ENCODE measurements around the gene GMFB. TPM values are rescaled to one million over a fixed set of nuclear protein-coding genes. Genes with fewer than 3 reads are reported as not detected.

The GMFB gene
- total and polyA plus RNA-seq, 9 of the 15 experiments (the other 6 are each of a cell fraction or from before 2014, with no cell fraction given) = 14.0 to 31.7 (median 20.5) TPM

DNA sequence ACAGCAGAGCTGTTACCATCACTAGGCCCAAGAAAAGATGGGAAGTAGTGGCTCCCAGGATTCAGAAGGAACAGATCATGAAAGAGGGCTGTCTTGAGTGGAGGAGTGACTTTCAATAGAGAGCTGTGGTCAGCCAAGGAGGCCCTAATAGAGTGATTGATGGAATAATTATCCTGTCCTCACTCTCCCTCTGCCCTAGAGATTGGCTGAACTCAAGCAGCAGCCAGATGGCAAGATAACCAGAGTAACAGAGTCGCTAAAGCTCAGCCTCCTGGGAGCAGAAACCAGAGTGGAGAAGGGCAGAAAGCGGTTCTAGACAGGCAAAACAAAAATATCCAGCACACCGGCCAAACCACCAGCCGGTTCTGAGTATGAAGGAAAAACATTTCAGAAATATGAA is 23.1 kb downstream of the GMFB start:
- H3K79me2 ChIP-seq (ENCODE audit: control insufficient read depth, insufficient read depth, low read length) = no peaks in the 10 kb centered on the region
- H3K4me2 ChIP-seq (ENCODE audit: insufficient read depth, low read length) = no peak overlapping the region
- BruUV-seq (replicated peaks) = no TSS peak
- H3K9ac ChIP-seq (ENCODE audit: insufficient read depth in 1 of 2, low read depth in 2 of 2, low read length in 2 of 2) = no peak overlapping the region
- no peaks in the 10 kb centered on the region for H3K9me3 ChIP-seq (replicated peaks; ENCODE audit: control insufficient read depth, insufficient read depth, low read depth, low read length)
- no peak overlapping the region for H2AFZ ChIP-seq (ENCODE audit: low read depth, low read length)
- intact Hi-C loops (cut with micrococcal nuclease) (no loop called here), in situ Hi-C loops (cut with MboI) (no loop called here)
- no peaks in the 10 kb centered on the region for H3K36me3 ChIP-seq (ENCODE audit: control insufficient read depth, insufficient read depth, low read length)
- WGBS (ENCODE audit: insufficient coverage, low coverage, missing lambda C conversion rate) = 6% methylated on average over 4 of the region's 4 CpGs
- H3K4me1 ChIP-seq (replicated peaks in 1 of 2; ENCODE audit: control insufficient read depth in 2 of 2, insufficient read depth in 2 of 2, low read length in 2 of 2) = no peaks in the 10 kb centered on the region
- no peaks in the 10 kb centered on the region for H3K9me1 ChIP-seq (ENCODE audit: control insufficient read depth, insufficient read depth, low read length)
- no peak for FAIRE-seq
- ChIA-PET POLR2A (interaction anchor here (0.6 to 1.6 kb wide), 3 partner anchors 9 to 22 kb away, joined by 3 to 5 read pairs (median 3); no protein-coding TSS in a partner anchor), CTCF (ENCODE audit: low intra/inter-chr PET ratio) (no interaction called here)
- DNase-seq (ENCODE audit: extremely low read depth in 1 of 4, low spot score in 3 of 4) = peak in 1 of 4 experiments; percentile 4
- no peaks in the 10 kb centered on the region for H3K27me3 ChIP-seq (ENCODE audit: control insufficient read depth in 2 of 2, insufficient read depth in 2 of 2, low read length in 2 of 2)
- no peak for ATAC-seq
- no peaks in the 10 kb centered on the region for H4K20me1 ChIP-seq (replicated peaks; ENCODE audit: control insufficient read depth, insufficient read depth, low read length)
- no peak overlapping the region for H3K4me3 ChIP-seq
- H3K27ac ChIP-seq (ENCODE audit: extremely low read depth, low read depth, low read length) = no peak overlapping the region
- TF ChIP-seq, protein P1, sequence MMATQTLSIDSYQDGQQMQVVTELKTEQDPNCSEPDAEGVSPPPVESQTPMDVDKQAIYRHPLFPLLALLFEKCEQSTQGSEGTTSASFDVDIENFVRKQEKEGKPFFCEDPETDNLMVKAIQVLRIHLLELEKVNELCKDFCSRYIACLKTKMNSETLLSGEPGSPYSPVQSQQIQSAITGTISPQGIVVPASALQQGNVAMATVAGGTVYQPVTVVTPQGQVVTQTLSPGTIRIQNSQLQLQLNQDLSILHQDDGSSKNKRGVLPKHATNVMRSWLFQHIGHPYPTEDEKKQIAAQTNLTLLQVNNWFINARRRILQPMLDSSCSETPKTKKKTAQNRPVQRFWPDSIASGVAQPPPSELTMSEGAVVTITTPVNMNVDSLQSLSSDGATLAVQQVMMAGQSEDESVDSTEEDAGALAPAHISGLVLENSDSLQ (IDR thresholded peaks at IDR 0.05) = peak; percentile 76
- TF ChIP-seq MEIS2 (IDR thresholded peaks at IDR 0.05; ENCODE audit: partially characterized antibody) (peak; percentile 83), PRPF4 (IDR thresholded peaks at IDR 0.05; ENCODE audit: insufficient read depth, low read depth, low read length, poor library complexity, severe bottlenecking) (no peak), RBM14 (IDR thresholded peaks at IDR 0.05; ENCODE audit: borderline replicate concordance, insufficient read depth, low read depth, low read length) (no peak), CAMTA2 (CRISPR knock-in tag; conservative IDR thresholded peaks at IDR 0.05) (no peak), ESRRA (IDR thresholded peaks at IDR 0.05; ENCODE audit: borderline replicate concordance, low read depth) (no peak), DDX20 (tag; IDR thresholded peaks at IDR 0.05; ENCODE audit: low read depth) (no peak)
- TF ChIP-seq, protein P2, sequence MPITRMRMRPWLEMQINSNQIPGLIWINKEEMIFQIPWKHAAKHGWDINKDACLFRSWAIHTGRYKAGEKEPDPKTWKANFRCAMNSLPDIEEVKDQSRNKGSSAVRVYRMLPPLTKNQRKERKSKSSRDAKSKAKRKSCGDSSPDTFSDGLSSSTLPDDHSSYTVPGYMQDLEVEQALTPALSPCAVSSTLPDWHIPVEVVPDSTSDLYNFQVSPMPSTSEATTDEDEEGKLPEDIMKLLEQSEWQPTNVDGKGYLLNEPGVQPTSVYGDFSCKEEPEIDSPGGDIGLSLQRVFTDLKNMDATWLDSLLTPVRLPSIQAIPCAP (CRISPR knock-in tag; IDR thresholded peaks at IDR 0.05; ENCODE audit: borderline replicate concordance) = no peak
- TF ChIP-seq, protein P3, sequence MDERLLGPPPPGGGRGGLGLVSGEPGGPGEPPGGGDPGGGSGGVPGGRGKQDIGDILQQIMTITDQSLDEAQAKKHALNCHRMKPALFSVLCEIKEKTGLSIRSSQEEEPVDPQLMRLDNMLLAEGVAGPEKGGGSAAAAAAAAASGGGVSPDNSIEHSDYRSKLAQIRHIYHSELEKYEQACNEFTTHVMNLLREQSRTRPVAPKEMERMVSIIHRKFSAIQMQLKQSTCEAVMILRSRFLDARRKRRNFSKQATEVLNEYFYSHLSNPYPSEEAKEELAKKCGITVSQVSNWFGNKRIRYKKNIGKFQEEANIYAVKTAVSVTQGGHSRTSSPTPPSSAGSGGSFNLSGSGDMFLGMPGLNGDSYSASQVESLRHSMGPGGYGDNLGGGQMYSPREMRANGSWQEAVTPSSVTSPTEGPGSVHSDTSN (CRISPR knock-in tag; IDR thresholded peaks at IDR 0.05; ENCODE audit: low read depth) = no peak
- TF ChIP-seq, protein P3 (tag; conservative IDR thresholded peaks at IDR 0.05; ENCODE audit: low read depth) = peak; percentile 87
- TF ChIP-seq, protein P4, sequence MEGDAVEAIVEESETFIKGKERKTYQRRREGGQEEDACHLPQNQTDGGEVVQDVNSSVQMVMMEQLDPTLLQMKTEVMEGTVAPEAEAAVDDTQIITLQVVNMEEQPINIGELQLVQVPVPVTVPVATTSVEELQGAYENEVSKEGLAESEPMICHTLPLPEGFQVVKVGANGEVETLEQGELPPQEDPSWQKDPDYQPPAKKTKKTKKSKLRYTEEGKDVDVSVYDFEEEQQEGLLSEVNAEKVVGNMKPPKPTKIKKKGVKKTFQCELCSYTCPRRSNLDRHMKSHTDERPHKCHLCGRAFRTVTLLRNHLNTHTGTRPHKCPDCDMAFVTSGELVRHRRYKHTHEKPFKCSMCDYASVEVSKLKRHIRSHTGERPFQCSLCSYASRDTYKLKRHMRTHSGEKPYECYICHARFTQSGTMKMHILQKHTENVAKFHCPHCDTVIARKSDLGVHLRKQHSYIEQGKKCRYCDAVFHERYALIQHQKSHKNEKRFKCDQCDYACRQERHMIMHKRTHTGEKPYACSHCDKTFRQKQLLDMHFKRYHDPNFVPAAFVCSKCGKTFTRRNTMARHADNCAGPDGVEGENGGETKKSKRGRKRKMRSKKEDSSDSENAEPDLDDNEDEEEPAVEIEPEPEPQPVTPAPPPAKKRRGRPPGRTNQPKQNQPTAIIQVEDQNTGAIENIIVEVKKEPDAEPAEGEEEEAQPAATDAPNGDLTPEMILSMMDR (IDR thresholded peaks at IDR 0.05 in 2 of 3, conservative IDR thresholded peaks at IDR 0.05 in 1 of 3; ENCODE audit: insufficient read depth in 2 of 3, low read depth in 1 of 3, low read length in 3 of 3) = no peak
